ENCODE measurements around the gene WDR7.
A peak's percentile ranks its signal among the peaks of the same experiment; 100 is the strongest.

DNA sequence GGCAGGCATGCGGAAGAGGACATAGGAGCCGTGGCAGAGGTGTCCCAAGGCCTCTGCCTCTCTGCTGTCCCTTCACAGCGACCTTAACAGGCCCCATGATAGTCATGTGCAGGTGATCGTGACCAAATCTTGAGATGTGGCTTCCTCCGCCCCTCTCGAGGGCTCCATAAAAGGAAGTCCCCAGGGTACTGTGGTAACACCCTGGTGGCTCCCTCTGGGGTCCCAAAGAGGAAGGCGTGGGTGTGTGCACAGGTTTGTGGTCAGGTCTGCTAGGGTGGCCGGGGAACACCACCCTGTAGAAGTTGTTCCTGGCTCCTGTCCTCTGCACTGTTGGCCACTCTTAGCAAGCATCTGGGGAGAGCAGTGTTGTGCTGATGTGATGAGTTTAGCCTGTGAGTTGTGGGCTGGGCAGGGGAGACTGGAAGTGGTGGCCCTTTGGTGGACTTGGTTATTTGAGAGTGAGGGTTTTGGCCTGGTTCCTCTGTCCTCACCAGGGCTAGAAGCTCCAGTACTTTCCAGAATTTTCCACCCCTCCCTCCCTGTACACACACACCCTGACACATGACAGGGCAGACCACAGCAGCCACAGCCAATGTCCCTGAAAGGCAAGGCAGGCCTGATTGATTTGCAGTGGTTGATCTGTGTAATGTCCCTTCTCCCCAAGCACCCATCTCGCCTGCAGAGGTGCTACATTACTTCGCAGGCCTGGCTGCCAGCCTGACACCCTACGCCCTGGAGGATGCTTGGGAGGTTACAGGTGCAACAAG is 426.8 kb downstream of the WDR7 start:
- 0 out of 2 replicates have a peak, but pooled peaks have one; percentile 72 for TF ChIP-seq CHD2 (IDR thresholded peaks at IDR 0.05; ENCODE audit: borderline replicate concordance, low read depth, low read length)
- TF ChIP-seq RCOR1 (conservative IDR thresholded peaks at IDR 0.05; ENCODE audit: low read depth, low read length) = 0 out of 2 replicates have a peak, but pooled peaks have one; percentile 50
- TF ChIP-seq NR2C2 (IDR thresholded peaks at IDR 0.05; ENCODE audit: borderline replicate concordance, control insufficient read depth, insufficient read length, low read depth) = no peak
- peak; percentile 14 to 38 (median 30); a peak in 3 of 6 replicates for TF ChIP-seq CTCF (IDR thresholded peaks at IDR 0.05 in 2 of 3, conservative IDR thresholded peaks at IDR 0.05 in 1 of 3; ENCODE audit: control insufficient read depth in 2 of 3, extremely low read depth in 1 of 3, insufficient read depth in 1 of 3, low read depth in 3 of 3, low read length in 3 of 3)
- peak; percentile 69; the same call in 1 of the 2 replicates for TF ChIP-seq CREB1 (IDR thresholded peaks at IDR 0.05; ENCODE audit: low read depth)
- TF ChIP-seq, protein P1, sequence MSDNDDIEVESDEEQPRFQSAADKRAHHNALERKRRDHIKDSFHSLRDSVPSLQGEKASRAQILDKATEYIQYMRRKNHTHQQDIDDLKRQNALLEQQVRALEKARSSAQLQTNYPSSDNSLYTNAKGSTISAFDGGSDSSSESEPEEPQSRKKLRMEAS (IDR thresholded peaks at IDR 0.05; ENCODE audit: low read depth, low read length) = no peak; the same call in 1 of the 2 replicates
- TF ChIP-seq CHD1 (IDR thresholded peaks at IDR 0.05; ENCODE audit: low read depth, low read length) = no peak
